ENCODE measurements around the gene CPVL.

The CPVL gene

DNA sequence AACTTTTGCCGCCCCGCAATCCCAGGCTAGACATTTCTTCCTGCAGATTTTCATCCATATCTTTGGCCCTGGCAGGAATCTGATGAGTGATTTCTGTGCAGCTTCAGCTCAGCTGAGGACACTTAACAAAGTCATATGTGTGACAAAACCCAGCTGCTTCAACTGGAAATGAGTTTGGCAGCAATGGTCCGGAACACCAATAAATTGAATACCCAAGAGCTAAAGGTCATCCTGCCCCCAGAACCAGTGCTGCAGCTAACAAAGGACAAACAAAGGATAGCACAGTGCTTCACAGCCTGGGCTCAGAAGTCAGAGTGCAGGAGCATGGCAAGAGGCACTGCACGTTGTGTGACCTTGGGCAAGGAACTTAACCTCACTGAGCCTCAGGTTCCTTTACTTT, 148.2 kb downstream of the CPVL start:
- DNase-seq: no peak

DNA sequence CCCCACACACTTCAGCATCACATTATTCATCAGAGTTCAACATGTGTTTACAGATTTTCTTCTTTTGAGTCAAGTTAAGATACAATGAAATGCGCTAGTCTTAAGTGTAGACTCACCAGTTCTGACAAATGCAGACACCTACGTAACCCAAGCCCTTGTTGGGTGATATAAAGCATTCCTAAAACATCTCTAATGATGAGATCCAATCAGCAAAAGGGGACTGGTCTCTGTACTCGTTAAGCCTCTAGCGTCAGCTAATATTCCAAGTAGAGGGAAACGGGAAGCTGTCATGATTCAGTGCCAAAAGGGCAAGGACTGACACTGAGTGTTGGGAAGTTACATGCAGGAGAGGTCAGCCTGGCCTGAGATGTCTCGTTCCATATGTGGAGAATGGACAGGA, 149.5 kb downstream of the CPVL start:
- DNase-seq: no peak

DNA sequence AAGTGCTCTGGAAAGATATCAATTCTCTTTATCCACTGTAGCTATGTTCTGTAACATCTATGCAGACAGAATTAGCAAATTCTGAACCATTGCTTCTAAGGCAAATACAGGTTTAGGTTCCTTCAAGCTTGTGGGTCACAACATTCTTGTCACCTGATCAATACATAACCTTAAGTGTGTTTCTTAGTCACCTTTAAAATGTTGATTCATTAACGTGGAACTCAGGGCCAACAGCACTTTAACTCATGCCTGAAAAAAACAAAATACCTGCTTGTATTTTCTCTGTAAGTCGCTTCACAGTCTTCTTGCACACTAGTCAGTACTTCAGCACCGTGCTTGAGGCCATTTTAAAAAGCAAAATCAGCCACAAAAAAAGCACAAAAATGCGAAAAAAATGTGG, 153.0 kb downstream of the CPVL start:
- DNase-seq: no peak

DNA sequence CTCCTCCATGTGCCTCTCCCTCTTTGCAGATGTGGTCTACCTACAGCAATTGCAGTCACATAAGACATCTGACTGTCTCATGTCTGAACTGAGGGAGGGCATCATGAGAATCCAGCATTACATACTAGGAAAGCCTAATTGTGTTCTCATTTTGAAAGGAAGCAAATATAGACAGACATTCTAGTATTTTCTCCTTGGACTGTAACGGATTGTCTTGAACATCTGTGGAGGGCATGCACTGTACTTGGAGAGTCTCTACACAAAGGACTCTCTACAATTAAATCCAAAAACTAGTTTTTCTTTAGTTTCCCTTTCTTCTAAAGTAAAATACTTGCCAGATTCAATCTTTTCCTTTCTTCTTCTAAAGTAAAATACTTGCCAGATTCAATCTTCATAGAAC, 153.5 kb downstream of the CPVL start:
- no peak for DNase-seq

DNA sequence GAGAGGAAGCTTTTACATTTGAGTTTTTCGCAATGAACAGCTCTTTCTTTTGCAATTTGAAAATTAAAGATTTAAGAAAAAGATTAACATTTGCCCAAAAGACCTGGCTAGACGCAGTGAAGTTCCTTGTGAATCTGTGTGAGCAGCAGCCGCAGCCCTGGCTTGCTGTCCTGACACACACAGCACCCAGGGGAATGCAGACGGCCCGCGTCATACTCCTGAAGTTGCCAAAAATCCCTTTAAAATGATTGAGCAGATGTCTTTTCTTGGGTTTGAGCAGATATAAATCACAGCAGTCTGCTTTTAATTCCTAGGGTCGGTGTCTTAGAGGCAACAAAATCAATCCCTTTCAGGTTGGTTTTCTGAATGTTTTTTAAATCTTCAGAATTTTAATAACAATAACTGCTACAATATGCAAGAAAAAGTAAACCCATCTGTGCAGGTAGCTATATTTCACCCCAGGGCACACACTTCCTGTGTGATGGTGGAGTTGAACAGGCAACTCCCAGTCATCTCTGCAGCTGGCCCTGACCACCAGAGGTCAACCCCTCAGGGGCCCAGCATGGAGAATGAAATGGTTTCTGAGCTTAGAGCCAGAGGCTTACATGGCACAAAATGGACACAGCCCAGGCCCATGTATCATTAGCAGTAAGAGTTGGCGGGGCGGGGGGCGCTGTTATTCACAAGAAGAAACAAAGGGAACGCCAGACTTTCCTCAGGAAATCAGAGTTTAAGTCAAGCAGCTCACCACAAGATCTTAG, 156.0 kb downstream of the CPVL start:
- DNase-seq: no peak

DNA sequence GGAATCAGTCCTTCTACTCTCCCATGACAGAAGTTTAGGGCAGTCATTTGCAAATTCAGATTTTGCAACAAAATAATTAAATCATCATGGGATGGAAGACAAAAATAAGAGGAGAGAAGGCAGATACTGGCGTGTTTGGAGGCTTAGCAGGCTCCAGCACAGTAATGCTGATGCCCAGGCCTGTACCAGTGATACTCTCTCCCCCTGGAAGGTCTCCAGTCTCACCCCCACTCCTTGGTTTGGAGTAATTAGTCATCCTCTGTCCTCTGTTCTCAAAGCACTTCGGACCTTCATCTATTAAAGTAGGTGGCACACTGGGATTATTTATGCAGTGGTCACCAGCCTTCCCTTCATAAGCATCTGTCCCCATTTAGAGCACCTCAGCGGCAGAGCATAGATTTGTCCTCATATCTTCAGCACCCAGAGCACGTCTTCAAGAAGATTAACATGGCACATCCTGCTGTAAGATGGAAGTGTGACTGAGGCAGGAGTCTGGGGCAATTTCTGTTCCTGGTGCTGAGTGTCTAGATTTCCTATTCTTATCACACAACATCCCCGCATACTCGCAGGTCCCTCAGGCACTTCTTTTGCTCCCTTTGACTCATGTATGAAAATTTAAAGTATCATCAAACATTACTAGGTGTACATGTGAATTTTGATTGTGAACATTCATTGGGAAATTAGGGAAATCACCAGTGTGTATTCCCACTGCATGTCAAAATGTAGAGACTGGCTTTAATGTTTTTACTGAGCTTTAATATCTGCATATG, 156.9 kb downstream of the CPVL start:
- no peak for DNase-seq

DNA sequence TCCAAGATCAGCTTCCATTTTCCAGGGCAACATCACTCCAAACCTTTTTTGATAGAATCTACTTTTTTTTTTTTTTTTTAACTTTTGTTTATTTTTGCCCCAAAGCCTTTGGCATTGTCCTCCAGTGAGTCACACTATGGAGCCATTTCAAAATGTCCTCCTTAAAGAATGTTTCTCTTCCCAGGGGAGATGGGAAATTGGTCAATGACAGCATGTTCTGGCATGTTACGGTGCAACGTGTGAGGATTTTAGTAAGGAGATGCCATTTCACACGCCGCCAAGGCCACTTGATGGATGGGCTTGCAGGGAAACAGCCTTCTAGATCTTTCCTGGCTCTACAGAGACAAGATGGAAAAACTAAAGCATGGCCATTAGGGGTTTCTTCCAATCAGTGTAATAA, 157.5 kb downstream of the CPVL start:
- DNase-seq: no peak

DNA sequence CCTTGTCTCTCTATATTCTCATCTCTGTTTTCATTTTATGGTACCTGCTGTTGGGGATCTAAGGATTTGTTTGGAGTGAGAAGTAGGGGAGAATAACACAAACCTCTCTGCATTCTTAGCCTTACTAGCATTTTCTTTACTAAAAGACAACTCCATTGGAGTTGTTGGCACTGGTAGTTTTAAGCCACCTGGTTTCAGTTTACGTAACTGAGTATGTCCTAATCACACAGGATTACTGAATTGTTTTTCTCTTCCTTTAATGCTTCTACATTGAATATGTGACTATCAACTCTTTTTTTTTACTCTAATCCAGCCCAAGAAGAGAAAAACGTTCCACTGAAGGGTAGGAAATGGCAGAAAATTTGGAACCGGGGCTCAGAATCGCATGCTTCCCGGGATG, 158.2 kb downstream of the CPVL start:
- no peak for DNase-seq

DNA sequence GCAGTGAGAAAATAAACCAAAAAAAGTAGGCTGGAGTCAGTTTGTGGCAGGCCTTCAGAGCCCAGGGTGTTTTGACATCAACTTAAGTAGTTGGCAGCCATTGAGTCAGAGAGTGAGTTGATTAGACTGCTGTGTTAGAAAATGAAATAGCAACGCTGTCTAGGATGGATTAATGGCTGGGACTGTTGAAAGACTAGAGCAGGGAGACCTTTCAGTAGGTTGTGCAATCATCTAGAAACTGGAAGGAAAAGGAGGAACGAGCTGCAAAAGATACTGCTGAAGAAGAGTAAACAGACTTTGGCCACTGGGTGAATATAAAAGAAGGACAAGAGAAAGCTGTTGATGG, 159.6 kb downstream of the CPVL start:
- DNase-seq: no peak

DNA sequence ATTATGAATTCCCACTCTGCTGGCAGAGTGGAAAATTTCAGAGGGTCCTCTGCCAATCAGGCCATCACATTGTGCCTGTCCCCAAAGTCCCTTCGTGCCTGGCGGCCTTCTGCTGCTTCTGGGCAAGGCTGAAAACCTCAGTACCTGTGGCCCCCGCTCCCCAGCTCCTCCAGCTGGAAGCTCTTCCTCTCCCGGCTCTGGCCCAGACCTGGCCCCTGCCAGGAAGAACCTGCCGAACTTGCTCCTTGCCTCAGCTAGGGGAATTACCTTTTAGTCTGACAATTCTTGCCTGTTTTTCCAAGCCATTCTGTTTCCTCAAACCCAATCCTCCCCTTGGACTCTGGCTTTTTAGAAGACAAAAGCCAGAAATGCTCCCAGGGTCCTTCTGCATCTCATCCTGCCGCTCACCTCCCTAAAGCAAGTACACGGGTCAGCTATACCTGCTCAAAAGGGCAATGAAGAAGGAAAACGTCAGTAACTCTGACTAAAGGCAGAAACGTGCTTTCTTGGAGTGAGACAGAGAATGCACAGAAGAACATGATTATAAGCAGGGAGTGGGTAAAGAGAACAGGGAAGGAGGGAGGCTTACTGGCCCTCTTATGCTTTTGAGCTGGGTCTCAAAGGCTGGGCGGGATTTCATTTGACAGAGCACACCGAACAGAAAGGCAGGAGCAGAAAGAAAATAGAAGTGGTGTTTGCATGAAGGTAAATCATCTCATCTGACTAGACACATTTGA, 160.1 kb downstream of the CPVL start:
- DNase-seq: no peak

DNA sequence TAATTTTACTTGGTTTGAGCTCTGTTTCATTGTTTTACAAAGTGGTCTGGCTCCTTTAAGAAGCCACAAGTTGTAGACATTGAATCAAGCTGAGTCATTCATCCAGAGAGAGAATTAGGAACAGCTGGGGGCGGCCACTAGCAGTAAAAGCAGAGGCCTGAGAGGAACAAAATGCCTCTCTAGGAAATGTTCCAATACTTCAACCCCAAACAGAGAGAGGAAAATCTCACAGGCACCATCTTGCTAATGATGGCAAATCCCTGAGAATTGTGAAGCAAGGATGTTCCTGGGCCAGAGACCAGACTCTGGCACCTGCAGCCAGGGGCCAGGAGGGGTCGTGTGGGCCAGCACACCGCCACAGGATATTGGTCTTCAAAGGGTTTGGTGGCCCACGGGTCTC, 161.7 kb downstream of the CPVL start:
- DNase-seq: no peak

DNA sequence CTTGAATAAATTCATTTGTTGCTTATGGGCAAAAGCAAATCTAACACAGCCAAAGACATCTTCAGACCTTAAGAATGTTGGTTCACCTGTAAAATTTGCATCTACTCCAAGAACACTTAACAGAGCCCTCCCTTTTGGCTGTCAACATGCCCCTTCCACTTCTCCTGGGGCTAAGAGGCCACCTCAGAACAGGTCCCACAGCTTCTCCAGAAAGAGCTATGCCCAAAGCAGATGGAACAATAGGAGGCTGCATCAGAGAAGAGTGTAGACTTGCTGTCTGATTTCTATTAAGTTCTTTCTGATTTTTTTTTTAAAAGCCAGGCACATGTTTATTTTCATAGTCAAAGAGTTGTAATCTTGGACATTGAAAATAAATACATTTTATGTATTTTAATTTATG, 162.1 kb downstream of the CPVL start:
- no peak for DNase-seq

DNA sequence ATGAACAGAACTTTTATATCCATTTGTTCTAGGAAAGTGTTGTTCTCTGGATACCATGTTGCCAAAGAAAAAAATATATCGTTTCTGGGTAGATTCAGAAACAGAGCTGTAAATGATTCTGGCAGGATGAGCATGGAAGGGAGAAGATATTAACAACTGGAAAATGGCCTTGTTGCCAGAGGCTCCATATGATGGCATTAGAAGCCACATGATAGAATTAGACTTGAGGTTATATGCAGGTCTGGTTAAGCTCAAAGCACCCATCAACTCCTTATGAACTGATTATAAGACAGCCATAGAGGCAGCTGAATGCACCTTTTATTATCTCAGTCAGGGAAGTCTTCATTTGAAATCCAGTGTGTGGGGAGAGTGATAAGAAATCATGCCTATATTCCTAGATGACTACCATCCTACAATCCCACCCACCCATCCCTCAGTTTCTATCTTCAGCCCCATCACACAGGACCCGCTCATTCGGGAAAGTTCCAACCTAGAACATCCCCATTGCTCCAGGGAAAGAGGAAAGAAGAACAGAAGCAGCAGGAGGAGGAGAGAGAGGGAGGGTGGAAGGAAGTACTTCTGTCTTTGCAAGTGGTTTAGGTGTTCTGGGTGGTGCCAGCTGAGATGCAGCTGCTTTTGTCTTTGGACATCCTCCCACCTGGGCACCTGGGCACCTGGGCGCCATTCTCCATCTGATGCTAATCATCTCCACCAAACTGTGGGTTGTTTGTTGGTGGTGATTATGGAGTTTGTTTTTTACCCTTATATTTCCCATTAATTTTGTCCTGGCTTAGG, 162.7 kb downstream of the CPVL start:
- DNase-seq: no peak

DNA sequence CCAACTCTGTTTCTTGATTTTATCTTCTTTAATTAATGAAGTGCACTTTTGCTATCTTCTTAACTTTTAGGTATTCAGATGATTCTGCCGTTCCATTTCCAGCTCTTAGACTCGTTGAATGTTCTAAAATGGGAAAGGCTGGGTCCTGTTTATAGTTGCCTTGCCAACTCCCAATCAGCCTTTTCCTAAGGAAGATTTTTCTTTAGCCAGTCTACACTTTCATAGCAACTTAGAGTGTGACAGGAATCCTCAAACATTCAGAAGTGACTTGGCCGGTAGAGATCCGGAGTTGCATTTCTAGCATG, 165.2 kb downstream of the CPVL start:
- no peak for DNase-seq

DNA sequence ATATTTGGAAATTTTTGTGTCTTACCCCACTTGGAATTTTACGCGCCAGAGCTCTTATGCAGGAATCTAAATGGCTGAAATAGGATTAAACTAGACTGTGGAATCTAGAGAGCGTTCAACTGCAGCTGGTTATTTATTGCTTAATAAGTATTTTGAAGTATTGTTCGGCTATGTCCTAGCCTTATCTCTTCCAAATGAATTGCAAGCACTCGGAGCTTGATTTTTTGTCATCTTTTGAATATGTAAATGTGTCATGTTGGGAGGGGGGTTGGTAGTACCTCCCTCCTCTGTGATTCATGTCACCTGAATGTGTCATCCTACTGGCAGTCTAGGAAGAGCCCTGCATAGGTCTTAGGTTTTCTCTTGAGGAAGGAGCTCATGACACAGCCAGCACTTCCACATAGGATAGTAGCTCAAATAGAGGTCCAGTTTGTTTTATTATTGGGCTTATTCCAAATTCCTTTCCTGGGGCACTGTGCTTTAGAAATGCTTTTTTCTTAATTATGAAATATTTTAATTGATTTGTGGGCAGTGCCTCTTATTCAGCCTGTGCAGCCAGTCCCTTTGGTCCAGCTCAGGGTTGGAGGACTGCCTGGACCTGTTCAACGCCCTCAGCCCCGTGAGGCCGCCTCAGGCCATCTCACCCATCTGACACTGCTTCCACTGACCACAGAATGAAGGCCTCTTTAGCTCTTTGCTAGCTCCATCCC, 165.7 kb downstream of the CPVL start:
- DNase-seq: no peak

DNA sequence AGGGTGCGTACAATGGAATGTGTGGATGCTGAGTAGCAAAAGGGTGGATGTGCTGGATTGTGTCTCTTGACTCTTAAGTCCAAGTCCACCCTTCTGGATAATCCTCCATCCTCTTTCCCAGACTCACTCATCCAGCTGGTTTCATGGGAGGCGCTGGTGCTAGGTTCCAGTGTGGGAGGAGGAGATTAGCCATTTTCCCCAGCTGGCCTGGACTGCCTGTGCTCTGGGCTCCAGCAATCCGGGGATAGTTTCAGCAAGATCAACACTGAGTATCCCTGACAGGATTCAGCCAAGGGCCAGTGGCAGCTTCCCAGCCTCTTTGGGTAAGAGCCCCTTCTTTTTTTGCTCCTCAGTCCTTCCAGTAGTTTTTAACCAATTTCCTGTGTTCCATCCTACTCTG, 166.6 kb downstream of the CPVL start:
- no peak for DNase-seq

DNA sequence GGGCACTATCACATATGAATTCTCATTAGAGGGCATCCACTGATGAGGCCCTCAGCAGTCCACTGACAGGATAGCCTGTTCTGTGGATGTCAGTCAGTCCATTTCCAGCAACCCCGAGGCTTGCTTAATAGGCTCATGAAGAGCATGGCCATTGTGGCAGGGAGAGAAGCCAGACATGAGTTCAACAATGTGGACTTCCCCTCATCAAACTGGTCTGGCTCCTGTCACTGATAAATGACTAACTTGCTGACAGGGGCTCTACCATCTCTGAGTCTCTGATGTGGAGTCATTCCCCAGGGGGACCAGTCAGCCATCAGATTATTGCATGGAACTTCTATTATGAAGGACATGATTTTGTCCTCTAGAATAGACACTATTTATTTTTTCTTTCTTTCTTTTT, 168.5 kb downstream of the CPVL start:
- no peak for DNase-seq

DNA sequence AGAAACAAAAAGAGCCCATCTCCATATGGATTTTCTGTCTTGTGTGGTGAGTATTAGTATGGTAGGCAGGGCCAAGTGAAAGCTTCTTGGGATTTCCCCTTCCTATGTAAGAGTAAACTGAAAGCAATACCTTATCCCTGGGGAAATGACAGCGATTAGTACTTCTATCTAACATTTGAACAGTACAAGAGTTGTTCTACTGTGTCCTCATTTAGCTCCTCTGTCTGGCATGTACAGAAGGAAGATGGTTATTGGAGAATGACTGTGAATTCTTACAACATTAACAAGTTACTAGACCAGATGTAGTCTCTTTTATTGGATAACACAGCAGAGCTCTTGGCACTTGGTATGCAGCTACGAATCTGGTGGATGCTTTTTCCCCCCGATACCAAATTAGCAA, 170.3 kb downstream of the CPVL start:
- DNase-seq: no peak

DNA sequence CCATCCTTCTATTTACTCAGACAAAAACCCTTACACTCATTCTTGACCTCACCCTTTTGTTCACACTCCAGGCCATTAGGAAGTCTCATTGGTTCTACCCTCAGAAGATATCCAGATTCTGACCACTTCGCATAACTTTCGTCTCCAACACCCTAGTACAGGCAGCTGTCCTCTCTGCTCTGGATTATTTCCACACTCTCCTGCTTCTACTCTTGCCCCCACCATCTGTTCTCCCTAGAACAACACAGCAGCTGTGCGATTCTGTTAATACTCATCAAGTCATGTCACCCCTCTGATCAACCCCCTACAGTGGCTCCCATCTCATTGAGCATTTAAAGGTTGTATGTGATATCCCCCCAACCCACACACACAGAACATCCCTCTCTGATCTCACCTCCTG, 172.7 kb downstream of the CPVL start:
- no peak for DNase-seq

DNA sequence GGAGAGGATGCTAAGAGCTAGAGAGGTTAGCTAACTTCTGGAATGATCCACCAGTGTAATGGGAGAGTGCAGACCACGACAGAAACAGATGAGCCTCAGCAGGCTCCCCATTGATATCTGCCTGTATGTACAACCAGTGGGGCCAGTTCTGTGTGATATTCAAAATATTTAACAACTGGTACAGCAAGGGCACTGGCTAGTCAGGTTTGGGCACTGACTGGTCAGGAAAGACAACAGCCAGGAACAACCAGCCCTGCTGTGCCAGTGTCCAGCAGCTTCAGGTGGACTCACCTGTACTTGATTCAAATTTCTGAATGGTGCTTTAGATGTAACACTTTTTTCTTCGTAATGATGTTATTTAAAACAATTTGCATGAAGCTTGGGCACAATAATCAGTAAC, 182.3 kb downstream of the CPVL start:
- no peak for DNase-seq

DNA sequence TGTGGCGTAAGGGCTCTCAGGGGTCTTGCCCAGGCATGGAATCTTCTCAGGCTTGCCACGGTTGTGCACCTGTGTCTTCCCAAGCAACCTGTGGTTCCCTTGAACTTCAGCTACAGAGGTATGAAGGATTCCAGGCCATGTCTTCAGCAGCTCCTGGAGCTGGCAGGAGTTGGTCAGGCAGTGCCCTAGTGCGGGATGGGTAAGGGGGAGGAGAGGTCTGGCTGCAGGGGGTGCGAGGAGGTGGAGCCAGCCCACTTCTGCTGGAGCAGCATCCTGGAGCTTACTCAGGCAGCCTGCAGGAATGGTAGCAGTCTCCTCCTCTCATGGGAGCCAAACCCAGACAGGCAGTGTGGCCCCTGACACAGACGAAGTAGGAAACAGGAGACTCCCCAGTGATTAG, 184.4 kb downstream of the CPVL start:
- no peak for DNase-seq

DNA sequence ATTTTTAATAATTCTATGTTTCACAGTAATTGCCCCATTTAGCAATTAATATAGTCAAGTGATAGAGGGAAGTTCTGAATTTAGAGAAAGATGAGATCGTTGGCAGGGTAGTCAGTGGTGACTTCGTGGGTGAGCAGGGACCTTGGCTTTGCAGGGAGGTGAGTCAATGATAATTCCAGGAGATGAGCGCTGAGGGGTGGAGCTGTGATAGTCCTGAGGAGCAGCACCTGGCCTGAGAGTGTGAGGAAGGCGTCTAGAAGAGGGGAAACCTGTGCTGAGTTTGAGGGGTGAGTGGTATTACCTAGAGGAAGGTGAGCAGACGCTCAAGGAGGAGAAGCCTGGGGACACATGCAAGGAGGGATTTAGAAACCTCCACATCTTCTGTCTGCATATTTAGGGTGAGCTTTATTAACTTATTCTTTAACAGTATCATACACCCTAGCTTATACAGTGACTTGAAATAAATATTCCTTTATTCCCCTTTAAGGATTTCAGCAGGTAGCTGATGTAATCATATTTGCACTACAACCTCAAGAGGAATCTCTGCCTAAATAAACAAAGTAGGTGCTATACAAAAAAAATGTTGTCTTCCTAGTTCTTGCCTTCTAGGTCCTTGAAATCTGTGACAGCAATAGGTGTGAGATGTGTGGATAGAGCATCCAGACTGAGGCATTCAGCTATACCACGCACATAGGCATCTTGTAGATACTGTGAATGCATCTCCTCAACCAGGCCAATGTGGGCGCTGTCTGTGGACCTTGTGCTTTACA, 186.1 kb downstream of the CPVL start:
- no peak for DNase-seq
